ENCODE results near the gene VIP.

The VIP gene

DNA sequence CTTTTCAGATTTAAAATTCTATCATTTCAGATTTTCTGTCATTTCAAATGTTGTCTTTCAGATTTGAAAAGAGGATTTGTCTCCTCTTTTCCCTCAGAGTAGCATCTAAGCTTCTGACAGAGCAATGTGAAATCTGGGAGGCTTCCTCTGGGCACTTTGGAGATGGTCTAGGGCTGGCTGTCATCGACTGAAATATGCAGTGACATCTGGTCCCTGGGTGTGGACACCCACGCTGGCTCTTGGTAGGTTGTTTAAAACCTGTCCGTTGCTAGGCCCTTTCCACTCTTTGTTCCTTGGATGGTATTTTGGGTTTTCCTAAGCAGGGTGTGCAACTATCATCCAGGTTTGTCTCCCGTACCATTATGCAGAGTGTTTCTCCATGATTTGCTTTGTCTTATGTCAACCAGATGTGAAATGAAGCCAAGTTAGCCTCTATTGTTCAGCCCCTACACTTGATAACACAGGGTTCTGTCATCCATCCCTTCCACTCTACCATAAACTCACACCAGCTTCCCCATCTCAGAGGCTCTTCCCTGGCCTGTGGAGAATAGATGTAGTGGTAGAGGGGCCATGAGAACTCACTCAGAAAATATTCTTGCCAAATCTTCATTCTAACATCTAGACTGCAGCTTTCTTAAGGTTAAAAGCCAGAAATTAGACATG, 5.0 kb upstream of the VIP start:
- Histone ChIP-seq H3K27ac (ENCODE audit: low read length) (no peak overlapping the region), H3K4me3 (ENCODE audit: low read length) (no peak overlapping the region), H3K36me3 (replicated peaks; ENCODE audit: insufficient read depth, low read length) (no peaks in the 10 kb centered on the region), H3K9me2 (replicated peaks; ENCODE audit: insufficient read depth, low read length) (no peaks in the 10 kb centered on the region), H3K27me3 (replicated peaks; ENCODE audit: insufficient read depth, low read length) (no peaks in the 10 kb centered on the region), H3K79me2 (ENCODE audit: low read length) (no peaks in the 10 kb centered on the region), H3K4me1 (ENCODE audit: low read length) (no peaks in the 10 kb centered on the region), H2AFZ (ENCODE audit: low read length) (no peak overlapping the region), H3K9me3 (replicated peaks; ENCODE audit: insufficient read depth, low read length) (no peaks in the 10 kb centered on the region), H4K20me1 (ENCODE audit: insufficient read depth, low read length) (no peaks in the 10 kb centered on the region), H3F3A (ENCODE audit: insufficient read depth, low read length) (no peaks in the 10 kb centered on the region), H3K9ac (ENCODE audit: low read length) (no peak overlapping the region), H3K4me2 (ENCODE audit: low read depth, low read length) (no peak overlapping the region)
- no peak for DNase-seq
- TF ChIP-seq, protein P1, sequence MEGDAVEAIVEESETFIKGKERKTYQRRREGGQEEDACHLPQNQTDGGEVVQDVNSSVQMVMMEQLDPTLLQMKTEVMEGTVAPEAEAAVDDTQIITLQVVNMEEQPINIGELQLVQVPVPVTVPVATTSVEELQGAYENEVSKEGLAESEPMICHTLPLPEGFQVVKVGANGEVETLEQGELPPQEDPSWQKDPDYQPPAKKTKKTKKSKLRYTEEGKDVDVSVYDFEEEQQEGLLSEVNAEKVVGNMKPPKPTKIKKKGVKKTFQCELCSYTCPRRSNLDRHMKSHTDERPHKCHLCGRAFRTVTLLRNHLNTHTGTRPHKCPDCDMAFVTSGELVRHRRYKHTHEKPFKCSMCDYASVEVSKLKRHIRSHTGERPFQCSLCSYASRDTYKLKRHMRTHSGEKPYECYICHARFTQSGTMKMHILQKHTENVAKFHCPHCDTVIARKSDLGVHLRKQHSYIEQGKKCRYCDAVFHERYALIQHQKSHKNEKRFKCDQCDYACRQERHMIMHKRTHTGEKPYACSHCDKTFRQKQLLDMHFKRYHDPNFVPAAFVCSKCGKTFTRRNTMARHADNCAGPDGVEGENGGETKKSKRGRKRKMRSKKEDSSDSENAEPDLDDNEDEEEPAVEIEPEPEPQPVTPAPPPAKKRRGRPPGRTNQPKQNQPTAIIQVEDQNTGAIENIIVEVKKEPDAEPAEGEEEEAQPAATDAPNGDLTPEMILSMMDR (IDR thresholded peaks at IDR 0.05; ENCODE audit: low read length), result no peak
- TF ChIP-seq EZH2 (optimal IDR thresholded peaks at IDR 0.05; ENCODE audit: low read depth, low read length) (no peak), EZH2phosphoT487 (IDR thresholded peaks at IDR 0.05; ENCODE audit: low read length) (no peak)

DNA sequence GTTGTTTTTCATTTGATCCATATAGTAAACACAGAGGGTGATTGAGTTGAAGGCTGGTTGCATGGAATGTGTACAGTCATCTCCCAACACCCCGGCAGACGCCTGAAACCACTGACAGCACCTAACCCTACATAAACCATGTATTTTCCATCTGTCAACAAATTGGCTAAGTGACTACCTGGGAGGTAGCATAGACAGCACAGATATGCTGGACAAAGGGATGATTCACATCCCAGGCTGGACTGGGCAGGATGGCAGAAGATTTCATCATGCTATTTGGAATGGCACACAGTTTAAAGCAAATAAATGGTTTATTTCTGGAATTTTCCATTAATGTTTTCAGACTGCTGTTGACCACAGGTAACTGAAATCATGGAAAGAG, 4.4 kb upstream of the VIP start:
- Histone ChIP-seq H3K9me2 (replicated peaks; ENCODE audit: insufficient read depth, low read length) (no peaks in the 10 kb centered on the region), H2AFZ (ENCODE audit: low read length) (no peak overlapping the region), H3F3A (ENCODE audit: insufficient read depth, low read length) (no peaks in the 10 kb centered on the region), H3K79me2 (ENCODE audit: low read length) (no peaks in the 10 kb centered on the region), H3K9ac (ENCODE audit: low read length) (no peak overlapping the region), H4K20me1 (ENCODE audit: insufficient read depth, low read length) (no peaks in the 10 kb centered on the region), H3K27me3 (replicated peaks; ENCODE audit: insufficient read depth, low read length) (no peaks in the 10 kb centered on the region), H3K36me3 (replicated peaks; ENCODE audit: insufficient read depth, low read length) (no peaks in the 10 kb centered on the region), H3K4me2 (ENCODE audit: low read depth, low read length) (no peak overlapping the region), H3K27ac (ENCODE audit: low read length) (no peak overlapping the region), H3K4me1 (ENCODE audit: low read length) (no peaks in the 10 kb centered on the region), H3K9me3 (replicated peaks; ENCODE audit: insufficient read depth, low read length) (no peaks in the 10 kb centered on the region), H3K4me3 (ENCODE audit: low read length) (no peak overlapping the region)
- no peak for DNase-seq
- TF ChIP-seq EZH2 (optimal IDR thresholded peaks at IDR 0.05; ENCODE audit: low read depth, low read length) (no peak), EZH2phosphoT487 (IDR thresholded peaks at IDR 0.05; ENCODE audit: low read length) (no peak)
- TF ChIP-seq, protein P1 (IDR thresholded peaks at IDR 0.05; ENCODE audit: low read length), result no peak

DNA sequence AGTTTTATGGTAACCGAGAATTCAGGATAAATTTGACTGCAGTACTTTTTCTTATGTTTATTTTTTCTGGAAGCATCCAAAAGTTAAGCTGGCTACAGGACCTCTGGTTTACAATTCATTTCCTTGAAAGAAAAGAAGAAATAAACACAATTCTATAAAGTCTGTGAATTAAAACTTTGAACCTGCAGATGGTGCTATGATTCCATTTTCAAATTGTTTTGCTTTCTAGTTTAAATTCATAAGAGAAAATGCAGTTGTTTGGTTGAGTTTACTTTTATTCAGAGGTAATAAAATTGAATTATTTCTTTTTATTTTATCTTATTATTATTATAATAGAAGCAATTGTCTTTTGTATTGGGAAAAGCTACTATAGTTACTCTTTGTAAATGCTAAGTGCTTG, 1.8 kb upstream of the VIP start:
- no peaks in the 10 kb centered on the region for H3K79me2 ChIP-seq (ENCODE audit: low read length)
- peak; percentile 11 for DNase-seq
- no peaks in the 10 kb centered on the region for H3K9me2 ChIP-seq (replicated peaks; ENCODE audit: insufficient read depth, low read length)
- H4K20me1 ChIP-seq (ENCODE audit: insufficient read depth, low read length), result no peaks in the 10 kb centered on the region
- no peak overlapping the region for H3K9ac ChIP-seq (ENCODE audit: low read length)
- no peak overlapping the region for H2AFZ ChIP-seq (ENCODE audit: low read length)
- H3K4me3 ChIP-seq (ENCODE audit: low read length), result no peak overlapping the region
- TF ChIP-seq EZH2phosphoT487 (IDR thresholded peaks at IDR 0.05; ENCODE audit: low read length) (no peak), EZH2 (optimal IDR thresholded peaks at IDR 0.05; ENCODE audit: low read depth, low read length) (no peak)
- TF ChIP-seq, protein P1 (IDR thresholded peaks at IDR 0.05; ENCODE audit: low read length), result no peak
- H3K4me2 ChIP-seq (ENCODE audit: low read depth, low read length), result no peak overlapping the region
- H3K27me3 ChIP-seq (replicated peaks; ENCODE audit: insufficient read depth, low read length), result no peaks in the 10 kb centered on the region
- H3F3A ChIP-seq (ENCODE audit: insufficient read depth, low read length), result no peaks in the 10 kb centered on the region
- H3K9me3 ChIP-seq (replicated peaks; ENCODE audit: insufficient read depth, low read length), result no peaks in the 10 kb centered on the region
- H3K36me3 ChIP-seq (replicated peaks; ENCODE audit: insufficient read depth, low read length), result no peaks in the 10 kb centered on the region
- no peak overlapping the region for H3K27ac ChIP-seq (ENCODE audit: low read length)
- no peaks in the 10 kb centered on the region for H3K4me1 ChIP-seq (ENCODE audit: low read length)
